H1 (cell line): ENCODE measurements around the gene GALNT4. TPM values are rescaled to one million over a fixed set of nuclear protein-coding genes. Genes with fewer than 3 reads are reported as not detected.

Source experiments
- CTCF ChIA-PET: fragments of 300-600 bp; sonication (Branson Sonifier 250); formaldehyde crosslinking; loops from one replicate; lab custom pipeline; 2021; ENCODE audit not compliant: partially characterized antibody; lab: Charles Lee
- POLR2A ChIA-PET: fragments of 300-600 bp; sonication (Branson Sonifier 250); formaldehyde crosslinking; loops from one replicate; lab custom pipeline; 2021; ENCODE audit warnings: inconsistent platforms; ENCODE audit not compliant: partially characterized antibody; lab: Charles Lee
- DNase-seq, 2 experiments: peaks; one replicate each; pipeline versions ENCODE4 v3.0.0 to v3.0.0-alpha.2; 2010 to 2022; ENCODE audit warnings: low spot score in 2 of 2, low read depth in 1 of 2, mixed read lengths in 1 of 2
- FAIRE-seq: peaks from 2 replicates; lab custom pipeline; 2011; peaks lifted over from hg19 to GRCh38; lab: Jason Lieb, UNC
- H2AFZ ChIP-seq: 2 replicates; pipeline ENCODE4 v1.8.1; 2012; ENCODE audit warnings: low read length, inconsistent platforms
- H2AK5ac ChIP-seq: 2 replicates; pipeline ENCODE4 v1.6.1; 2013; ENCODE audit warnings: low read depth, low read length
- H2BK120ac ChIP-seq: replicated peaks from 2 replicates; pipeline ENCODE3; 2013; ENCODE audit warnings: low read depth, low read length, inconsistent platforms
- H2BK12ac ChIP-seq: 2 replicates; pipeline ENCODE4 v1.6.1; 2013; ENCODE audit warnings: low read depth, low read length
- H2BK15ac ChIP-seq: 2 replicates; pipeline ENCODE4 v1.6.1; 2013; ENCODE audit warnings: low read length
- H2BK20ac ChIP-seq: 2 replicates; pipeline ENCODE4 v1.6.1; 2013; ENCODE audit warnings: low read length
- H2BK5ac ChIP-seq: 2 replicates; pipeline ENCODE4 v1.6.1; 2013; ENCODE audit warnings: low read depth, low read length
- H3K14ac ChIP-seq: 2 replicates; pipeline ENCODE4 v1.6.1; 2013; ENCODE audit warnings: inconsistent platforms; ENCODE audit not compliant: insufficient read length
- H3K18ac ChIP-seq: 2 replicates; pipeline ENCODE4 v1.6.1; 2013; ENCODE audit warnings: low read length; ENCODE audit errors: extremely low read depth
- H3K23ac ChIP-seq: 2 replicates; pipeline ENCODE4 v1.6.1; 2013; ENCODE audit warnings: inconsistent platforms; ENCODE audit not compliant: insufficient read length
- H3K23me2 ChIP-seq: 2 replicates; pipeline ENCODE4 v1.6.1; 2013; ENCODE audit warnings: low read depth, low read length
- H3K27ac ChIP-seq: 2 replicates; pipeline ENCODE4 v1.6.1; 2011; ENCODE audit warnings: low read depth, low read length, inconsistent platforms
- H3K27me3 ChIP-seq, 4 experiments: replicated peaks in 1 of 4; 1 replicate in 1 of 4; 2 replicates in 3 of 4; pipeline versions ENCODE4 v1.6.1 to v1.8.1; 2011 to 2013; ENCODE audit warnings: low read length in 3 of 4, mild to moderate bottlenecking in 3 of 4, inconsistent platforms in 2 of 4, mixed read lengths in 2 of 4, moderate library complexity in 1 of 4; ENCODE audit not compliant: control insufficient read depth in 3 of 4, insufficient read depth in 3 of 4; ENCODE audit errors: extremely low read depth in 1 of 4
- H3K36me3 ChIP-seq, 4 experiments: 2 replicates each; pipeline versions ENCODE4 v1.6.1 to v1.8.1; 2011 to 2013; ENCODE audit warnings: mild to moderate bottlenecking in 4 of 4, low read length in 3 of 4, moderate library complexity in 2 of 4, control low read depth in 1 of 4, inconsistent platforms in 1 of 4; ENCODE audit not compliant: insufficient read depth in 4 of 4, control insufficient read depth in 2 of 4
- H3K4ac ChIP-seq: replicated peaks from 2 replicates; pipeline ENCODE3; 2013; ENCODE audit warnings: low read length, low read depth, mixed read lengths, inconsistent platforms; ENCODE audit not compliant: insufficient read length
- H3K4me1 ChIP-seq, 4 experiments: replicated peaks in 1 of 4; 1 replicate in 1 of 4; 2 replicates in 3 of 4; pipeline versions ENCODE4 v1.6.1 to v1.8.1; 2011 to 2013; ENCODE audit warnings: low read length in 3 of 4, inconsistent platforms in 2 of 4, mixed read lengths in 1 of 4; ENCODE audit not compliant: insufficient read depth in 4 of 4, control insufficient read depth in 3 of 4
- H3K4me2 ChIP-seq, 2 experiments: 2 replicates each; pipeline versions ENCODE4 v1.6.1 to v1.8.1; 2011 to 2013; ENCODE audit warnings: low read depth in 2 of 2, low read length in 2 of 2, control low read depth in 1 of 2, inconsistent platforms in 1 of 2, mild to moderate bottlenecking in 1 of 2; ENCODE audit not compliant: insufficient read depth in 1 of 2
- H3K4me3 ChIP-seq, 4 experiments: fragments of 200-600, 300-600 bp in 1 of 4; sonication (generic), shearing (Covaris generic), sonication (Bioruptor Twin) in 1 of 4; 2 replicates each; pipeline versions ENCODE4 v1.5.1 to v1.8.1; 2011 to 2016; ENCODE audit warnings: low read length in 4 of 4, low read depth in 3 of 4, control low read depth in 2 of 4, inconsistent platforms in 2 of 4, mild to moderate bottlenecking in 2 of 4, mixed read lengths in 1 of 4, moderate library complexity in 1 of 4; ENCODE audit not compliant: insufficient read depth in 2 of 4; ENCODE audit errors: extremely low read depth in 1 of 4
- H3K56ac ChIP-seq: replicated peaks from 2 replicates; pipeline ENCODE3; 2013; ENCODE audit warnings: low read depth, mild to moderate bottlenecking, mixed read lengths, low read length, inconsistent platforms; ENCODE audit not compliant: insufficient read length
- H3K79me1 ChIP-seq: 2 replicates; pipeline ENCODE4 v1.6.1; 2013; ENCODE audit warnings: low read depth, low read length, control low read depth
- H3K79me2 ChIP-seq, 2 experiments: 2 replicates each; pipeline versions ENCODE4 v1.6.1 to v1.8.1; 2012 to 2013; ENCODE audit warnings: low read length in 2 of 2, mild to moderate bottlenecking in 2 of 2, inconsistent platforms in 1 of 2; ENCODE audit not compliant: insufficient read depth in 2 of 2, control insufficient read depth in 1 of 2
- H3K9ac ChIP-seq, 4 experiments: replicated peaks in 1 of 4; 1 replicate in 1 of 4; 2 replicates in 3 of 4; pipeline versions ENCODE4 v1.6.1 to v1.8.1; 2011 to 2013; ENCODE audit warnings: low read depth in 3 of 4, low read length in 3 of 4, control low read depth in 2 of 4, mild to moderate bottlenecking in 2 of 4, moderate library complexity in 2 of 4, inconsistent platforms in 1 of 4; ENCODE audit errors: extremely low read depth in 1 of 4
- H3K9me3 ChIP-seq, 2 experiments: 2 replicates each; pipeline versions ENCODE4 v1.6.1 to v1.8.1; 2012 to 2013; ENCODE audit warnings: mild to moderate bottlenecking in 2 of 2, moderate library complexity in 2 of 2, control low read depth in 1 of 2, inconsistent platforms in 1 of 2, low read depth in 1 of 2, low read length in 1 of 2, mixed read lengths in 1 of 2; ENCODE audit not compliant: insufficient read depth in 2 of 2
- H4K20me1 ChIP-seq, 2 experiments: replicated peaks in 1 of 2; 2 replicates each; pipeline versions ENCODE3 to v1.8.1; 2011 to 2013; ENCODE audit warnings: inconsistent platforms in 2 of 2, low read length in 2 of 2, mild to moderate bottlenecking in 1 of 2; ENCODE audit not compliant: insufficient read depth in 2 of 2, control insufficient read depth in 1 of 2
- H4K5ac ChIP-seq: 2 replicates; pipeline ENCODE4 v1.6.1; 2013; ENCODE audit warnings: low read length, low read depth, mixed read lengths, inconsistent platforms; ENCODE audit not compliant: insufficient read length
- H4K8ac ChIP-seq: 2 replicates; pipeline ENCODE4 v1.8.0; 2013; ENCODE audit warnings: mild to moderate bottlenecking, moderate library complexity, low read length, inconsistent platforms; ENCODE audit not compliant: insufficient read depth; ENCODE audit errors: extremely low read depth
- H4K91ac ChIP-seq: replicated peaks from 2 replicates; pipeline ENCODE3; 2013; ENCODE audit warnings: low read length, mixed read lengths, inconsistent platforms; ENCODE audit not compliant: insufficient read length
- BCL11A ChIP-seq, 2 experiments: IDR thresholded peaks; one replicate each; pipeline ENCODE4 v1.6.1; 2011; ENCODE audit warnings: low read depth in 2 of 2, low read length in 2 of 2, mild to moderate bottlenecking in 2 of 2
- CEBPB ChIP-seq: IDR thresholded peaks from 2 replicates; pipeline ENCODE4 v1.6.1; 2012; ENCODE audit warnings: low read depth, low read length
- CHD2 ChIP-seq: IDR thresholded peaks from 2 replicates; pipeline ENCODE4 v1.6.1; 2012; ENCODE audit warnings: low read length, improper control_type of control experiment
- CREB1 ChIP-seq: IDR thresholded peaks from 2 replicates; pipeline ENCODE4 v1.6.1; 2012; ENCODE audit warnings: inconsistent platforms
- CTBP2 ChIP-seq: IDR thresholded peaks from 2 replicates; pipeline ENCODE4 v1.7.0; 2011; ENCODE audit warnings: borderline replicate concordance, mild to moderate bottlenecking, moderate library complexity, mixed read lengths, low read length; ENCODE audit not compliant: insufficient read depth, insufficient read length
- FOSL1 ChIP-seq: IDR thresholded peaks from 2 replicates; pipeline ENCODE4 v1.6.1; 2011; ENCODE audit warnings: mild to moderate bottlenecking, low read depth, low read length, moderate library complexity; ENCODE audit not compliant: insufficient read depth
- POLR2AphosphoS5 ChIP-seq: IDR thresholded peaks from 2 replicates; pipeline ENCODE4 v1.6.1; 2011; ENCODE audit warnings: low read depth, low read length
- SAP30 ChIP-seq: fragments of 300-600 bp; sonication (generic); IDR thresholded peaks from 2 replicates; pipeline ENCODE4 v1.7.1; 2012; ENCODE audit warnings: low read length, moderate library complexity, mild to moderate bottlenecking, inconsistent platforms; ENCODE audit not compliant: insufficient read depth, insufficient replicate concordance
- SIRT6 ChIP-seq: IDR thresholded peaks from one replicate; pipeline ENCODE4 v1.7.1; 2012; ENCODE audit warnings: low read length, inconsistent platforms
- SP4 ChIP-seq: IDR thresholded peaks from 2 replicates; pipeline ENCODE4 v1.6.1; 2012; ENCODE audit warnings: low read length, inconsistent platforms
- SRF ChIP-seq: IDR thresholded peaks from 2 replicates; pipeline ENCODE4 v1.6.1; 2011; ENCODE audit warnings: mild to moderate bottlenecking, low read depth, low read length, moderate library complexity
- TBP ChIP-seq: IDR thresholded peaks from 2 replicates; pipeline ENCODE4 v1.6.1; 2011; ENCODE audit warnings: low read depth, low read length, improper control_type of control experiment
- TEAD4 ChIP-seq: IDR thresholded peaks from 2 replicates; pipeline ENCODE4 v1.6.1; 2012; ENCODE audit warnings: low read depth, low read length, inconsistent platforms, mixed read lengths
- WGBS, 2 experiments: shearing (Covaris generic) in 1 of 2; methylation state at CpG; one replicate each; pipeline versions ENCODE4 v1.1.6 to v1.1.7; 2013 to 2015; ENCODE audit warnings: low lambda C conversion rate in 2 of 2, mixed read lengths in 2 of 2, inconsistent platforms in 1 of 2, low coverage in 1 of 2, missing lambda C conversion rate in 1 of 2; ENCODE audit not compliant: insufficient replicate concordance in 2 of 2, insufficient coverage in 1 of 2, insufficient read length in 1 of 2; ENCODE audit errors: extremely low coverage in 1 of 2, missing lambda C conversion rate in 1 of 2; 5-methylcytosine and 5-hydroxymethylcytosine counted together
- polyA plus RNA-seq, 7 experiments: library from polyadenylated mRNA; depleted of rRNA in 3 of 7; stranded (reverse) in 5 of 7; unstranded in 2 of 7; fragments of >200 nt in 5 of 7; fragments of 200-250 nt in 2 of 7; gene quantifications; 1 replicate in 5 of 7; 2 replicates in 1 of 7; 4 replicates in 1 of 7; pipeline versions ENCODE4 v1.2.1 to v1.2.3, GENCODE V29; 2011 to 2013; ENCODE audit warnings: missing spikeins in 2 of 7, mixed read lengths in 2 of 7
- total RNA-seq: library from RNA; stranded (reverse); fragmentation: NEBNext Ultra II Directional; extraction: Animal tissue kit (Norgen Biotek cat#: 25700); gene quantifications from 2 replicates; pipeline ENCODE4 v1.2.1, GENCODE V29; 2021
- TF ChIP-seq, protein P1 (sequence below): IDR thresholded peaks from 2 replicates; pipeline ENCODE4 v1.6.1; 2012; ENCODE audit warnings: inconsistent platforms

GALNT4 gene
- total and polyA plus RNA-seq, 2 of the 8 experiments (the other 6 are each of a cell fraction or from before 2014, with no cell fraction given): 0.45 to 3.3 TPM

DNA sequence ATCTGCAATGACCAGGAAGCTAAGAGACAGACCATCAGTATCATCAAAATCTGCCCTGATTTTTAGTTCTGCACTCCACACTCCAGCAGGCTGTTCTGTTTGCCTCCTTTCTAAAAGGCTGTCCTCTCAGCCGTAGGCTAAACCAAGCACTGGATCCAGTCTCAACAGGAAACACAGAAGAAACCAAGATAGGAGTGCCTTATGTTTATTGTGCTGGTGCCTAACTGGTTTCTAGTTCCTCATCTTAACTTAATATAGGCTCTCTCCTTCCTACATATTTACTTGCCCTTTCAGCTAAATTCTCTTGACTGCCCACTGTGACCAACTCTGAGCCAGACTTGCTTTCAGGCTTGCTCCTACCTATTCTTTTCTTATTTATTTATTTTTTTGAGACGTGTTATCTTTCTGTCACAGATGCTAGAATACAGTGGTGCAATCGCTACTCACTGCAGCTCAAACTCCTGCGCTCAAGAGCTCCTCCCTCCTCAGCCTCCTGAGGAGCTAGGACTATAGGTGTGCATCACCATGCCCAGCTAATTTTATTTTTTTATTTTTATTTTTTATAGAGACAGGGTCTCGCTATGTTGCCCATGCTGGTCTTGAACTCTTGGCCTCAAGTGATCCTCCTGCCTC, 30.8 kb downstream of the GALNT4 start:
- no peak overlapping the region for H2AFZ ChIP-seq
- no peak overlapping the region for H2BK5ac ChIP-seq
- H4K5ac ChIP-seq: no peak overlapping the region
- no peak overlapping the region for H4K8ac ChIP-seq
- H2BK15ac ChIP-seq: no peak overlapping the region
- H3K18ac ChIP-seq: no peak overlapping the region
- WGBS, 2 experiments: 91% methylated on average over 5 of the region's 5 CpGs; no CpG with 5 or more reads in 1 of the 2 experiments
- no peaks in the 10 kb centered on the region for H3K9me3 ChIP-seq
- DNase-seq: no peak
- H3K27me3 ChIP-seq: no peaks in the 10 kb centered on the region
- no peak overlapping the region for H3K4ac ChIP-seq
- H3K79me1 ChIP-seq: no peaks in the 10 kb centered on the region
- no peaks in the 10 kb centered on the region for H3K79me2 ChIP-seq
- no peak for FAIRE-seq
- no peak overlapping the region for H2AK5ac ChIP-seq
- no peak overlapping the region for H2BK20ac ChIP-seq
- H2BK12ac ChIP-seq: no peak overlapping the region
- H2BK120ac ChIP-seq: no peak overlapping the region
- 0 out of 7 replicates have a peak, but pooled peaks cover 0 to 3% (median 0%) of the 10 kb centered on the region in 4 experiments for H3K4me1 ChIP-seq
- peaks cover 0 to under 1% of the 10 kb centered on the region in 2 experiments for H4K20me1 ChIP-seq
- no peak overlapping the region for H3K14ac ChIP-seq
- no peak overlapping the region for H3K9ac ChIP-seq
- H3K4me3 ChIP-seq: no peak overlapping the region
- ChIA-PET CTCF (interaction anchor here (0.6 to 1.3 kb wide), 7 partner anchors 16 to 1442 kb away, joined by 3 to 6 read pairs (median 3); partner anchors contain the start of gene GALNT4), POLR2A (no interaction called here)
- no peak overlapping the region for H3K4me2 ChIP-seq
- H3K23me2 ChIP-seq: no peaks in the 10 kb centered on the region
- H4K91ac ChIP-seq: no peak overlapping the region
- 0 out of 8 replicates have a peak, but pooled peaks cover 0 to 3% (median 0%) of the 10 kb centered on the region in 4 experiments for H3K36me3 ChIP-seq
- H3K56ac ChIP-seq: no peak overlapping the region
- H3K23ac ChIP-seq: no peak overlapping the region
- H3K27ac ChIP-seq: no peak overlapping the region
- TF ChIP-seq BCL11A (IDR thresholded peaks at IDR 0.05; ENCODE audit: low read depth in 2 of 2, low read length in 2 of 2) (no peak), SP4 (no peak), FOSL1 (no peak), CEBPB (no peak), CHD2 (no peak), POLR2AphosphoS5 (no peak), CTBP2 (no peak), SRF (no peak), TEAD4 (no peak), TBP (no peak), CREB1 (no peak), SAP30 (no peak), SIRT6 (no peak)
- TF ChIP-seq, protein P1, sequence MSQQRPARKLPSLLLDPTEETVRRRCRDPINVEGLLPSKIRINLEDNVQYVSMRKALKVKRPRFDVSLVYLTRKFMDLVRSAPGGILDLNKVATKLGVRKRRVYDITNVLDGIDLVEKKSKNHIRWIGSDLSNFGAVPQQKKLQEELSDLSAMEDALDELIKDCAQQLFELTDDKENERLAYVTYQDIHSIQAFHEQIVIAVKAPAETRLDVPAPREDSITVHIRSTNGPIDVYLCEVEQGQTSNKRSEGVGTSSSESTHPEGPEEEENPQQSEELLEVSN: no peak
